HG02642 (cell line): ENCODE results near the gene SRPK1.

Source experiments
- ATAC-seq: cut with Tn5 transposase; IDR thresholded peaks from one replicate; pipeline ENCODE4 v1.9.1; 2021; ENCODE audit warnings: mild to moderate bottlenecking; ENCODE audit not compliant: unreplicated experiment, poor library complexity

Gene SRPK1

GRCh38 chr6:35787266-35788218, 133.4 kb downstream of the SRPK1 start:
- no peak for ATAC-seq

GRCh38 chr6:35786810-35787209, 134.1 kb downstream of the SRPK1 start:
- no peak for ATAC-seq

- no peak for ATAC-seq
Measured at GRCh38 chr6:35786272-35786671, 134.6 kb downstream of the SRPK1 start.

GRCh38 chr6:35784200-35784599, 136.7 kb downstream of the SRPK1 start:
- ATAC-seq, result no peak
